GM12874 (cell line): Measurements from ENCODE around the gene FBXW5.

Experiments
- CTCF ChIP-seq: IDR thresholded peaks from 2 replicates; pipeline ENCODE4 v1.5.1; 2011; ENCODE audit warnings: low read depth, mild to moderate bottlenecking, control low read depth, low read length, moderate library complexity; ENCODE audit not compliant: insufficient read depth

FBXW5 gene

GRCh38 chr9:136910901-136911245 is 33.7 kb downstream of the FBXW5 start:
- TF ChIP-seq CTCF, result no peak

- TF ChIP-seq CTCF, result no peak
Measured at GRCh38 chr9:136910197-136910900, 34.2 kb downstream of the FBXW5 start.

- TF ChIP-seq CTCF, result no peak
Measured at GRCh38 chr9:136907011-136907914, 37.3 kb downstream of the FBXW5 start.

GRCh38 chr9:136906266-136906665 is 38.3 kb downstream of the FBXW5 start:
- no peak for TF ChIP-seq CTCF

- TF ChIP-seq CTCF, result no peak
Measured at GRCh38 chr9:136903041-136903554, 41.4 kb downstream of the FBXW5 start.

- TF ChIP-seq CTCF, result no peak
Measured at GRCh38 chr9:136902259-136902821, 42.2 kb downstream of the FBXW5 start.

- TF ChIP-seq CTCF, result no peak
Measured at GRCh38 chr9:136901516-136902258, 42.9 kb downstream of the FBXW5 start.
